Measurements from ENCODE around the gene ITGA2B. TPM values are rescaled to one million over a fixed set of nuclear protein-coding genes. Genes with fewer than 3 reads are reported as not detected.

ITGA2B gene
- total and polyA plus RNA-seq, 2 experiments from 2014 or later = 13.3 to 13.9 TPM

DNA sequence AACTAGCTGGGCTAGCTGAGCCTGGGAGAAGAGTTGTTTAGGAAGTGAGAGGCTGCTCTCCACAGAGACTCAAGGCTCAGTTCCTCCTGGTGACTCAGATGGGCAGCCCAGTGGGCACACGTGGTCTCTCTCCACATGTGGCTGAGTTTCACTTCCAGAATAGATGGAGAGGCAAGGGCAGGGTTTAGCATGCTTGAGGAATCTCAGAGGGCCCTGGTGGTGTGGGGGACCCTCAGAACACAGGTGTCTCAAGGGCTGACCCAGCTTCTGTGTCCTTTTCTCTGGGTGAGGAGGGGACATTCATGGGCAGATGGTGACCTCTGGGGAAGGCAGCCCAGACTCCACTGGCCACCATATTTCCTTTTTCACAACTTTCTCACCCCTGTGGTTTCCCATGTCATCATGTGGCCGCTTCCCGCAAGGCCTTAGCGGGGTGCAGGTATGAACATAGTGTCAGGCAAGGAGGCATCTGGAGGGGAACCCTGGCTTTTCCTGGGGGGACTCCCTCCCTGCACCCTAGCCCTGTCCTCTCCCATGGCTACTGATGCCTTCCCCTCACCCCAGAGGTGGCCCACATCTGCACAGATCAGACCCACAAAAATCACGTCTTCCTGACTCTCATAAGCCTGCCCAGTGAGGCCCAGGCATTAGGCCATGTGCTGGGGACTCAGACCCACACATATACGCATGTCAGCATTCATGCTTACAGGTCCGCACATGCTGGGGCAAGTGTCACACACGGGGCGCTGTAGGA lies 41.0 kb downstream of the ITGA2B start:
- Histone ChIP-seq H3K27me3 (ENCODE audit: insufficient read depth) (peaks cover 6% of the 10 kb centered on the region; the same call in 1 of the 2 replicates), H3K79me2 (replicated peaks; ENCODE audit: insufficient read depth) (peaks cover 4% of the 10 kb centered on the region; the same call in 1 of the 2 replicates), H3K36me3 (ENCODE audit: insufficient read depth) (no peaks in the 10 kb centered on the region), H3K27ac (ENCODE audit: low read depth) (no peak overlapping the region), H3F3A (replicated peaks; ENCODE audit: low read depth) (peaks cover 3% of the 10 kb centered on the region; the same call in 1 of the 2 replicates), H3K9me2 (ENCODE audit: insufficient read depth) (no peaks in the 10 kb centered on the region), H3K4me3 (no peak overlapping the region), H2AFZ (no peak overlapping the region), H3K4me2 (no peak overlapping the region), H3K4me1 (ENCODE audit: insufficient read depth) (peaks cover 7% of the 10 kb centered on the region; the same call in 1 of the 2 replicates), H4K20me1 (replicated peaks; ENCODE audit: insufficient read depth) (peaks cover 3% of the 10 kb centered on the region; the same call in 1 of the 2 replicates)
- Mint-ChIP-seq H3K27me3 (ENCODE audit: insufficient read depth, low read depth, poor library complexity) (peaks cover 26% of the 10 kb centered on the region), H3K27ac (no peak overlapping the region), H3K9me3 (peaks cover 3% of the 10 kb centered on the region; the same call in 1 of the 3 replicates), H3K36me3 (ENCODE audit: low read depth) (peaks cover 8% of the 10 kb centered on the region; the same call in 2 of the 3 replicates), H3K4me3 (no peak overlapping the region), H3K4me1 (peaks cover 12% of the 10 kb centered on the region)
- no peak for ATAC-seq
- no peak for DNase-seq (ENCODE audit: low spot score)
- TF ChIP-seq STAT1 (IDR thresholded peaks at IDR 0.05; ENCODE audit: unreplicated experiment) (no peak), EZH2 (IDR thresholded peaks at IDR 0.05; ENCODE audit: low read depth, unreplicated experiment) (no peak), ZNF331 (CRISPR knock-in tag; IDR thresholded peaks at IDR 0.05; ENCODE audit: low read depth) (no peak), CREB1 (CRISPR knock-in tag; IDR thresholded peaks at IDR 0.05; ENCODE audit: low read depth) (no peak), POLR2AphosphoS5 (IDR thresholded peaks at IDR 0.05; ENCODE audit: low read depth) (no peak), ZNF114 (CRISPR knock-in tag; IDR thresholded peaks at IDR 0.05) (no peak), NANOG (IDR thresholded peaks at IDR 0.05; ENCODE audit: borderline replicate concordance) (no peak), EZH2phosphoT487 (IDR thresholded peaks at IDR 0.05; ENCODE audit: unreplicated experiment) (no peak), JUNB (IDR thresholded peaks at IDR 0.05; ENCODE audit: unreplicated experiment) (no peak)
- TF ChIP-seq, protein P1, sequence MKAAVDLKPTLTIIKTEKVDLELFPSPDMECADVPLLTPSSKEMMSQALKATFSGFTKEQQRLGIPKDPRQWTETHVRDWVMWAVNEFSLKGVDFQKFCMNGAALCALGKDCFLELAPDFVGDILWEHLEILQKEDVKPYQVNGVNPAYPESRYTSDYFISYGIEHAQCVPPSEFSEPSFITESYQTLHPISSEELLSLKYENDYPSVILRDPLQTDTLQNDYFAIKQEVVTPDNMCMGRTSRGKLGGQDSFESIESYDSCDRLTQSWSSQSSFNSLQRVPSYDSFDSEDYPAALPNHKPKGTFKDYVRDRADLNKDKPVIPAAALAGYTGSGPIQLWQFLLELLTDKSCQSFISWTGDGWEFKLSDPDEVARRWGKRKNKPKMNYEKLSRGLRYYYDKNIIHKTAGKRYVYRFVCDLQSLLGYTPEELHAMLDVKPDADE (IDR thresholded peaks at IDR 0.05) = no peak
- TF ChIP-seq, protein P2, sequence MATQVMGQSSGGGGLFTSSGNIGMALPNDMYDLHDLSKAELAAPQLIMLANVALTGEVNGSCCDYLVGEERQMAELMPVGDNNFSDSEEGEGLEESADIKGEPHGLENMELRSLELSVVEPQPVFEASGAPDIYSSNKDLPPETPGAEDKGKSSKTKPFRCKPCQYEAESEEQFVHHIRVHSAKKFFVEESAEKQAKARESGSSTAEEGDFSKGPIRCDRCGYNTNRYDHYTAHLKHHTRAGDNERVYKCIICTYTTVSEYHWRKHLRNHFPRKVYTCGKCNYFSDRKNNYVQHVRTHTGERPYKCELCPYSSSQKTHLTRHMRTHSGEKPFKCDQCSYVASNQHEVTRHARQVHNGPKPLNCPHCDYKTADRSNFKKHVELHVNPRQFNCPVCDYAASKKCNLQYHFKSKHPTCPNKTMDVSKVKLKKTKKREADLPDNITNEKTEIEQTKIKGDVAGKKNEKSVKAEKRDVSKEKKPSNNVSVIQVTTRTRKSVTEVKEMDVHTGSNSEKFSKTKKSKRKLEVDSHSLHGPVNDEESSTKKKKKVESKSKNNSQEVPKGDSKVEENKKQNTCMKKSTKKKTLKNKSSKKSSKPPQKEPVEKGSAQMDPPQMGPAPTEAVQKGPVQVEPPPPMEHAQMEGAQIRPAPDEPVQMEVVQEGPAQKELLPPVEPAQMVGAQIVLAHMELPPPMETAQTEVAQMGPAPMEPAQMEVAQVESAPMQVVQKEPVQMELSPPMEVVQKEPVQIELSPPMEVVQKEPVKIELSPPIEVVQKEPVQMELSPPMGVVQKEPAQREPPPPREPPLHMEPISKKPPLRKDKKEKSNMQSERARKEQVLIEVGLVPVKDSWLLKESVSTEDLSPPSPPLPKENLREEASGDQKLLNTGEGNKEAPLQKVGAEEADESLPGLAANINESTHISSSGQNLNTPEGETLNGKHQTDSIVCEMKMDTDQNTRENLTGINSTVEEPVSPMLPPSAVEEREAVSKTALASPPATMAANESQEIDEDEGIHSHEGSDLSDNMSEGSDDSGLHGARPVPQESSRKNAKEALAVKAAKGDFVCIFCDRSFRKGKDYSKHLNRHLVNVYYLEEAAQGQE (IDR thresholded peaks at IDR 0.05; ENCODE audit: unreplicated experiment) = no peak
- TF ChIP-seq, protein P3, sequence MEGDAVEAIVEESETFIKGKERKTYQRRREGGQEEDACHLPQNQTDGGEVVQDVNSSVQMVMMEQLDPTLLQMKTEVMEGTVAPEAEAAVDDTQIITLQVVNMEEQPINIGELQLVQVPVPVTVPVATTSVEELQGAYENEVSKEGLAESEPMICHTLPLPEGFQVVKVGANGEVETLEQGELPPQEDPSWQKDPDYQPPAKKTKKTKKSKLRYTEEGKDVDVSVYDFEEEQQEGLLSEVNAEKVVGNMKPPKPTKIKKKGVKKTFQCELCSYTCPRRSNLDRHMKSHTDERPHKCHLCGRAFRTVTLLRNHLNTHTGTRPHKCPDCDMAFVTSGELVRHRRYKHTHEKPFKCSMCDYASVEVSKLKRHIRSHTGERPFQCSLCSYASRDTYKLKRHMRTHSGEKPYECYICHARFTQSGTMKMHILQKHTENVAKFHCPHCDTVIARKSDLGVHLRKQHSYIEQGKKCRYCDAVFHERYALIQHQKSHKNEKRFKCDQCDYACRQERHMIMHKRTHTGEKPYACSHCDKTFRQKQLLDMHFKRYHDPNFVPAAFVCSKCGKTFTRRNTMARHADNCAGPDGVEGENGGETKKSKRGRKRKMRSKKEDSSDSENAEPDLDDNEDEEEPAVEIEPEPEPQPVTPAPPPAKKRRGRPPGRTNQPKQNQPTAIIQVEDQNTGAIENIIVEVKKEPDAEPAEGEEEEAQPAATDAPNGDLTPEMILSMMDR (conservative IDR thresholded peaks at IDR 0.05; ENCODE audit: low read depth in 2 of 2) = no peak
- TF ChIP-seq, protein P4, sequence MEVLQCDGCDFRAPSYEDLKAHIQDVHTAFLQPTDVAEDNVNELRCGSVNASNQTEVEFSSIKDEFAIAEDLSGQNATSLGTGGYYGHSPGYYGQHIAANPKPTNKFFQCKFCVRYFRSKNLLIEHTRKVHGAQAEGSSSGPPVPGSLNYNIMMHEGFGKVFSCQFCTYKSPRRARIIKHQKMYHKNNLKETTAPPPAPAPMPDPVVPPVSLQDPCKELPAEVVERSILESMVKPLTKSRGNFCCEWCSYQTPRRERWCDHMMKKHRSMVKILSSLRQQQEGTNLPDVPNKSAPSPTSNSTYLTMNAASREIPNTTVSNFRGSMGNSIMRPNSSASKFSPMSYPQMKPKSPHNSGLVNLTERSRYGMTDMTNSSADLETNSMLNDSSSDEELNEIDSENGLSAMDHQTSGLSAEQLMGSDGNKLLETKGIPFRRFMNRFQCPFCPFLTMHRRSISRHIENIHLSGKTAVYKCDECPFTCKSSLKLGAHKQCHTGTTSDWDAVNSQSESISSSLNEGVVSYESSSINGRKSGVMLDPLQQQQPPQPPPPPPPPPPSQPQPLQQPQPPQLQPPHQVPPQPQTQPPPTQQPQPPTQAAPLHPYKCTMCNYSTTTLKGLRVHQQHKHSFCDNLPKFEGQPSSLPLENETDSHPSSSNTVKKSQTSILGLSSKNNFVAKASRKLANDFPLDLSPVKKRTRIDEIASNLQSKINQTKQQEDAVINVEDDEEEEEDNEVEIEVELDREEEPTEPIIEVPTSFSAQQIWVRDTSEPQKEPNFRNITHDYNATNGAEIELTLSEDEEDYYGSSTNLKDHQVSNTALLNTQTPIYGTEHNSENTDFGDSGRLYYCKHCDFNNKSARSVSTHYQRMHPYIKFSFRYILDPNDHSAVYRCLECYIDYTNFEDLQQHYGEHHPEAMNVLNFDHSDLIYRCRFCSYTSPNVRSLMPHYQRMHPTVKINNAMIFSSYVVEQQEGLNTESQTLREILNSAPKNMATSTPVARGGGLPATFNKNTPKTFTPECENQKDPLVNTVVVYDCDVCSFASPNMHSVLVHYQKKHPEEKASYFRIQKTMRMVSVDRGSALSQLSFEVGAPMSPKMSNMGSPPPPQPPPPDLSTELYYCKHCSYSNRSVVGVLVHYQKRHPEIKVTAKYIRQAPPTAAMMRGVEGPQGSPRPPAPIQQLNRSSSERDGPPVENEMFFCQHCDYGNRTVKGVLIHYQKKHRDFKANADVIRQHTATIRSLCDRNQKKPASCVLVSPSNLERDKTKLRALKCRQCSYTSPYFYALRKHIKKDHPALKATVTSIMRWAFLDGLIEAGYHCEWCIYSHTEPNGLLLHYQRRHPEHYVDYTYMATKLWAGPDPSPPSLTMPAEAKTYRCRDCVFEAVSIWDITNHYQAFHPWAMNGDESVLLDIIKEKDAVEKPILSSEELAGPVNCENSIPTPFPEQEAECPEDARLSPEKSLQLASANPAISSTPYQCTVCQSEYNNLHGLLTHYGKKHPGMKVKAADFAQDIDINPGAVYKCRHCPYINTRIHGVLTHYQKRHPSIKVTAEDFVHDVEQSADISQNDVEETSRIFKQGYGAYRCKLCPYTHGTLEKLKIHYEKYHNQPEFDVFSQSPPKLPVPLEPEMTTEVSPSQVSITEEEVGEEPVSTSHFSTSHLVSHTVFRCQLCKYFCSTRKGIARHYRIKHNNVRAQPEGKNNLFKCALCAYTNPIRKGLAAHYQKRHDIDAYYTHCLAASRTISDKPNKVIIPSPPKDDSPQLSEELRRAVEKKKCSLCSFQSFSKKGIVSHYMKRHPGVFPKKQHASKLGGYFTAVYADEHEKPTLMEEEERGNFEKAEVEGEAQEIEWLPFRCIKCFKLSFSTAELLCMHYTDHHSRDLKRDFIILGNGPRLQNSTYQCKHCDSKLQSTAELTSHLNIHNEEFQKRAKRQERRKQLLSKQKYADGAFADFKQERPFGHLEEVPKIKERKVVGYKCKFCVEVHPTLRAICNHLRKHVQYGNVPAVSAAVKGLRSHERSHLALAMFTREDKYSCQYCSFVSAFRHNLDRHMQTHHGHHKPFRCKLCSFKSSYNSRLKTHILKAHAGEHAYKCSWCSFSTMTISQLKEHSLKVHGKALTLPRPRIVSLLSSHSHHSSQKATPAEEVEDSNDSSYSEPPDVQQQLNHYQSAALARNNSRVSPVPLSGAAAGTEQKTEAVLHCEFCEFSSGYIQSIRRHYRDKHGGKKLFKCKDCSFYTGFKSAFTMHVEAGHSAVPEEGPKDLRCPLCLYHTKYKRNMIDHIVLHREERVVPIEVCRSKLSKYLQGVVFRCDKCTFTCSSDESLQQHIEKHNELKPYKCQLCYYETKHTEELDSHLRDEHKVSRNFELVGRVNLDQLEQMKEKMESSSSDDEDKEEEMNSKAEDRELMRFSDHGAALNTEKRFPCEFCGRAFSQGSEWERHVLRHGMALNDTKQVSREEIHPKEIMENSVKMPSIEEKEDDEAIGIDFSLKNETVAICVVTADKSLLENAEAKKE (CRISPR knock-in tag; IDR thresholded peaks at IDR 0.05) = no peak
